HEK293 (cell line): ENCODE measurements around the gene GALNT9.

Source experiments
- CTCF ChIA-PET: fragments of 350-600 bp; formaldehyde crosslinking; extraction: SDS; loops from one replicate; lab custom pipeline; 2021; ENCODE audit warnings: antibody characterized with exemption; lab: Yijun Ruan, JAX
- POLR2A ChIA-PET: fragments of 300-600 bp; formaldehyde crosslinking; extraction: SDS; loops from one replicate; lab custom pipeline; 2020; ENCODE audit warnings: antibody characterized with exemption, inconsistent platforms; lab: Yijun Ruan, JAX
- H3K27ac ChIP-seq: fragments of 200-500 bp; sonication (Bioruptor generic); 2 replicates; pipeline ENCODE4 v1.5.1; 2014; ENCODE audit warnings: low read depth, low read length, control low read depth, inconsistent platforms; ENCODE audit errors: extremely low read depth
- H3K36me3 ChIP-seq, 2 experiments: fragments of 200-500 bp in 1 of 2; sonication (Bioruptor generic) in 1 of 2; 1 replicate in 1 of 2; 2 replicates in 1 of 2; pipeline ENCODE4 v1.5.1; 2014 to 2017; ENCODE audit warnings: inconsistent platforms in 2 of 2, low read length in 2 of 2; ENCODE audit not compliant: control insufficient read depth in 2 of 2, insufficient read depth in 1 of 2
- H3K4me1 ChIP-seq: fragments of 200-500 bp; sonication (Bioruptor generic); 2 replicates; pipeline ENCODE4 v1.5.1; 2014; ENCODE audit warnings: mild to moderate bottlenecking, low read length, inconsistent platforms; ENCODE audit not compliant: control insufficient read depth, insufficient read depth
- H3K4me3 ChIP-seq: 2 replicates; pipeline ENCODE4 v1.5.1; 2011; ENCODE audit warnings: low read depth, mild to moderate bottlenecking, control low read depth, low read length, moderate library complexity
- H3K9me3 ChIP-seq: fragments of 200-500 bp; sonication (Bioruptor generic); 2 replicates; pipeline ENCODE4 v1.5.1; 2014; ENCODE audit warnings: low read depth, low read length, inconsistent platforms; ENCODE audit not compliant: control insufficient read depth, insufficient read depth
- CTCF ChIP-seq: fragments of 450-650 bp; formaldehyde crosslinking; IDR thresholded peaks from 2 replicates; pipeline ENCODE4 v1.5.1; 2016; ENCODE audit warnings: missing biosample characterization, missing genetic modification characterization
- GLI2 ChIP-seq: fragments of 450-650 bp; formaldehyde crosslinking; IDR thresholded peaks from 2 replicates; pipeline ENCODE4; 2017; ENCODE audit warnings: missing biosample characterization, missing genetic modification characterization, low read depth, borderline replicate concordance
- HOXA7 ChIP-seq: sonication (generic); formaldehyde crosslinking; IDR thresholded peaks from 2 replicates; pipeline ENCODE4 v1.8.1; 2022; ENCODE audit warnings: missing genetic modification reagents, borderline replicate concordance
- SP7 ChIP-seq: fragments of 450-650 bp; formaldehyde crosslinking; IDR thresholded peaks from 2 replicates; pipeline ENCODE4 v1.5.1; 2016; ENCODE audit warnings: missing biosample characterization, missing genetic modification characterization
- TCF7L2 ChIP-seq: IDR thresholded peaks from 2 replicates; pipeline ENCODE4 v1.6.1; 2011; ENCODE audit warnings: low read depth, mild to moderate bottlenecking, inconsistent platforms, low read length, moderate library complexity, borderline replicate concordance
- ZBTB17 ChIP-seq: fragments of 450-650 bp; formaldehyde crosslinking; IDR thresholded peaks from 2 replicates; pipeline ENCODE4 v1.5.1; 2016; ENCODE audit warnings: missing biosample characterization, missing genetic modification characterization
- ZNF138 ChIP-seq: fragments of 450-650 bp; formaldehyde crosslinking; IDR thresholded peaks from 2 replicates; pipeline ENCODE4 v1.5.1; 2016; ENCODE audit warnings: missing biosample characterization, missing genetic modification characterization, borderline replicate concordance
- ZNF140 ChIP-seq: fragments of 450-650 bp; formaldehyde crosslinking; IDR thresholded peaks from 2 replicates; pipeline ENCODE4 v1.5.1; 2016; ENCODE audit warnings: missing biosample characterization, missing genetic modification characterization
- ZNF221 ChIP-seq: fragments of 450-650 bp; formaldehyde crosslinking; IDR thresholded peaks from 2 replicates; pipeline ENCODE4 v1.5.1; 2017; ENCODE audit warnings: missing biosample characterization, missing genetic modification characterization, borderline replicate concordance
- ZNF449 ChIP-seq: fragments of 450-650 bp; formaldehyde crosslinking; IDR thresholded peaks from 2 replicates; pipeline ENCODE4 v1.5.1; 2017; ENCODE audit warnings: missing biosample characterization, mild to moderate bottlenecking, missing genetic modification characterization, moderate library complexity
- ZNF518A ChIP-seq: fragments of 450-650 bp; formaldehyde crosslinking; conservative IDR thresholded peaks from 2 replicates; pipeline ENCODE4 v1.5.1; 2016; ENCODE audit warnings: low read depth, missing biosample characterization, missing genetic modification characterization
- ZNF521 ChIP-seq: fragments of 450-650 bp; formaldehyde crosslinking; IDR thresholded peaks from 2 replicates; pipeline ENCODE4 v1.5.1; 2017; ENCODE audit warnings: missing biosample characterization, mild to moderate bottlenecking, missing genetic modification characterization
- ZNF530 ChIP-seq: fragments of 450-650 bp; formaldehyde crosslinking; IDR thresholded peaks from 2 replicates; pipeline ENCODE4 v1.5.1; 2016; ENCODE audit warnings: low read depth, missing biosample characterization, missing genetic modification characterization
- ZNF580 ChIP-seq: fragments of 450-650 bp; formaldehyde crosslinking; IDR thresholded peaks from 2 replicates; pipeline ENCODE4 v1.5.1; 2016; ENCODE audit warnings: missing biosample characterization, missing genetic modification characterization
- ZNF600 ChIP-seq: fragments of 450-650 bp; formaldehyde crosslinking; IDR thresholded peaks from 2 replicates; pipeline ENCODE4 v1.5.1; 2016; ENCODE audit warnings: missing biosample characterization, missing genetic modification characterization
- ZNF664 ChIP-seq: fragments of 450-650 bp; formaldehyde crosslinking; IDR thresholded peaks from 2 replicates; pipeline ENCODE4 v1.5.1; 2016; ENCODE audit warnings: missing biosample characterization, missing genetic modification characterization
- TF ChIP-seq, protein P1 (sequence below): fragments of 450-650 bp; formaldehyde crosslinking; IDR thresholded peaks from 2 replicates; pipeline ENCODE4 v1.5.1; 2016; ENCODE audit warnings: missing biosample characterization, missing genetic modification characterization, low read depth
- TF ChIP-seq, protein P2 (sequence below): fragments of 450-650 bp; formaldehyde crosslinking; IDR thresholded peaks from 2 replicates; pipeline ENCODE4 v1.5.1; 2016; ENCODE audit warnings: missing biosample characterization, missing genetic modification characterization

GALNT9 gene

DNA sequence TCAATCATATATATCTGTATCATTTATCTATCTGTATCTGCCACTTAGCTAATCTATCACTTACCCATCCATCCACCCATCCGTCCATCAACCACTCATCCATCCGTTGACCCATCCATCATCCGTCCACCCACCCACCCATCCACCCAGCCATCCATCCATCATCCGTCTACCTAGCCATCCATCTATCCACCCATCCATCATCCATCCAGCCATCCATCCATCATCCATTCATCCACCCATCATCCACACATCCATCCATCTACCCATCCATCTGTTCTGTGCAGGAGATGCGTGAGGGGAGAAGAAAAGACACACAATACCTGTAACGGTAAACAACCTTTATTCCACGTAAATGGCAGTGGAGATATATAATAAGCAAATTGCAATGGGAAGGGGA is 165.0 kb downstream of the GALNT9 start (continued):
- no peak for TF ChIP-seq GLI2 (tag by site-specific recombination)
- TF ChIP-seq ZBTB17, result peak; percentile 72

DNA sequence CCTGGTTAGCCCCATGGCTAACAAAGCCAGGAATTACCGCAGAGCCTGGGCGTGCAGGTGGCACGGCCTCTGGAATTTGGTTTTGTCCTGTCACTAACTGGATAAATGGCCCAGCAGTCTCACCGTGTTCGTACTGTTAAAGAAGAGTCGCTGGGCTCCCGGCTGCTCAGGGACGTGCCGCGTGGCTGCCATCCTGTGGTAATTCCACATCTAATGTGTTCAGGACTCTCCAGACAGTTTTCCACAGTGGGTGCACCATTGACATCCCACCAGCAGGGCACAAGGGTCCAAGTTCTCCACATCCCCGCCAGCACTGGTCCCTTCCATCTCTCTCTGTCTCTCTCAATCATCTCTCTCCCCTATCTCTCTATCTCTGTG is 165.5 kb downstream of the GALNT9 start:
- TF ChIP-seq ZNF664 (no peak), ZNF140 (tag by site-specific recombination) (no peak), ZNF600 (tag by site-specific recombination) (peak; percentile 43; the same call in 1 of the 2 replicates), ZNF449 (no peak), HOXA7 (CRISPR knock-in tag) (no peak), CTCF (peak; percentile 73), ZNF138 (tag by site-specific recombination) (no peak), ZNF521 (no peak), ZNF221 (tag by site-specific recombination) (no peak), ZNF580 (tag by site-specific recombination) (no peak), SP7 (tag by site-specific recombination) (no peak), ZNF530 (tag by site-specific recombination) (no peak), ZNF518A (tag by site-specific recombination) (no peak), TCF7L2 (no peak)
- TF ChIP-seq, protein P1, sequence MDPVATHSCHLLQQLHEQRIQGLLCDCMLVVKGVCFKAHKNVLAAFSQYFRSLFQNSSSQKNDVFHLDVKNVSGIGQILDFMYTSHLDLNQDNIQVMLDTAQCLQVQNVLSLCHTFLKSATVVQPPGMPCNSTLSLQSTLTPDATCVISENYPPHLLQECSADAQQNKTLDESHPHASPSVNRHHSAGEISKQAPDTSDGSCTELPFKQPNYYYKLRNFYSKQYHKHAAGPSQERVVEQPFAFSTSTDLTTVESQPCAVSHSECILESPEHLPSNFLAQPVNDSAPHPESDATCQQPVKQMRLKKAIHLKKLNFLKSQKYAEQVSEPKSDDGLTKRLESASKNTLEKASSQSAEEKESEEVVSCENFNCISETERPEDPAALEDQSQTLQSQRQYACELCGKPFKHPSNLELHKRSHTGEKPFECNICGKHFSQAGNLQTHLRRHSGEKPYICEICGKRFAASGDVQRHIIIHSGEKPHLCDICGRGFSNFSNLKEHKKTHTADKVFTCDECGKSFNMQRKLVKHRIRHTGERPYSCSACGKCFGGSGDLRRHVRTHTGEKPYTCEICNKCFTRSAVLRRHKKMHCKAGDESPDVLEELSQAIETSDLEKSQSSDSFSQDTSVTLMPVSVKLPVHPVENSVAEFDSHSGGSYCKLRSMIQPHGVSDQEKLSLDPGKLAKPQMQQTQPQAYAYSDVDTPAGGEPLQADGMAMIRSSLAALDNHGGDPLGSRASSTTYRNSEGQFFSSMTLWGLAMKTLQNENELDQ (tag by site-specific recombination), result no peak
- TF ChIP-seq, protein P2, sequence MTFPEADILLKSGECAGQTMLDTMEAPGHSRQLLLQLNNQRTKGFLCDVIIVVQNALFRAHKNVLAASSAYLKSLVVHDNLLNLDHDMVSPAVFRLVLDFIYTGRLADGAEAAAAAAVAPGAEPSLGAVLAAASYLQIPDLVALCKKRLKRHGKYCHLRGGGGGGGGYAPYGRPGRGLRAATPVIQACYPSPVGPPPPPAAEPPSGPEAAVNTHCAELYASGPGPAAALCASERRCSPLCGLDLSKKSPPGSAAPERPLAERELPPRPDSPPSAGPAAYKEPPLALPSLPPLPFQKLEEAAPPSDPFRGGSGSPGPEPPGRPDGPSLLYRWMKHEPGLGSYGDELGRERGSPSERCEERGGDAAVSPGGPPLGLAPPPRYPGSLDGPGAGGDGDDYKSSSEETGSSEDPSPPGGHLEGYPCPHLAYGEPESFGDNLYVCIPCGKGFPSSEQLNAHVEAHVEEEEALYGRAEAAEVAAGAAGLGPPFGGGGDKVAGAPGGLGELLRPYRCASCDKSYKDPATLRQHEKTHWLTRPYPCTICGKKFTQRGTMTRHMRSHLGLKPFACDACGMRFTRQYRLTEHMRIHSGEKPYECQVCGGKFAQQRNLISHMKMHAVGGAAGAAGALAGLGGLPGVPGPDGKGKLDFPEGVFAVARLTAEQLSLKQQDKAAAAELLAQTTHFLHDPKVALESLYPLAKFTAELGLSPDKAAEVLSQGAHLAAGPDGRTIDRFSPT (tag by site-specific recombination), result no peak
- H3K4me1 ChIP-seq, result peaks cover 8% of the 10 kb centered on the region; the same call in 1 of the 2 replicates
- no peaks in the 10 kb centered on the region for H3K9me3 ChIP-seq
- no peaks in the 10 kb centered on the region for H3K36me3 ChIP-seq
- no peak overlapping the region for H3K27ac ChIP-seq
- ChIA-PET POLR2A (no interaction called here), CTCF (interaction anchor here (1.8 to 3.2 kb wide), 2 partner anchors 10 to 251 kb away, joined by 5 to 13 read pairs; no protein-coding TSS in a partner anchor)
- H3K4me3 ChIP-seq, result no peak overlapping the region
